ENCODE measurements around the gene GCDH.
A peak's percentile ranks its signal among the peaks of the same experiment; 100 is the strongest.
"Not testable (repeated sequence)": the region's sequence is repeated elsewhere in the genome, so short reads cannot be mapped to it uniquely, and the experiment has no call there.

The GCDH gene

DNA sequence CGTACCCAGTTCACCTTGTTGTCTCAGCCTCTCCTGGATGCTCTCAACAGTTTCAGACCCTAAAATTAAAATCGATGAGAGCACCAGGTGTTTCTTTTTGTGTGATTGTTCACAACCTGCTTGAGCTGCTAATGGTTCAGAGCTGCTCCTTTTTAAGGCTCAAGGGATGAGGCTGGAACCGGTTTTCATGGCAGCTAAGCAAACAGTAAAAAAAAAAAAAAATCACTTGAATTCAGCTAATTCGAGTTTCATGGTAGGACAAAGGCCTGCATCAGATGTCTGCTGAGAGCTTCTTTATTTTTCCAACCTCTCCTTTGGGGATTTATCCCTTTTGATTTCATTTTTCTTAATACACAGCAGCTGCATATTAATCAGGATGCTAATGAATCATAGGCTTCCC lies 21.6 kb downstream of the GCDH start:
- DNase-seq: peak; percentile 97

DNA sequence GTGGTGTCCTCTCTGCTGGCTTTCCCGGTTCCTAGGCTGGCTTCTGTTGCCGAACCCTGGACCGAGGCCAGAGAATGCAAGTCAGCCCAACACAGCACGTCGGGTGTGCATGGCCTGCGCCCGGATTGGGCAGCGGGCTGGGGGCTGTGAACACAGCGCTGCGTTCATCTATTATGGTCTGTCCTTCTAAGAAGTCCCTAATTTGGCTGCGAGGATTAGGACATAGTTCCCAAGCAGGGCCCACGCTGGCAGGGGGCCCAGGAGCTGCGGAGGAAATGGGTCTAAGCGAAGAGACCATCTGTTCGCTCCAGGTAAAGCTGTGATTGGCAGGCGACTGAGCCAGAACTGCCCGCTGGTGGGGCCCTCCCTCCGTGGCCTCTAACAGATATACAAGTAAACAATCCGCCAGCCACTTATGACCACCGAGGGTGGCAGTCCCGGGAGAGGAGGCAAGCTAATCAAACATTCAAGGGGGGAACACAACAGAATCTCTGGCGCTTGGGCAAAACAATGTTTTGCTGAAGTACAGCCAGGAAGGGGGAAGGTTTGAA lies 22.1 kb downstream of the GCDH start:
- DNase-seq: peak; percentile 99

DNA sequence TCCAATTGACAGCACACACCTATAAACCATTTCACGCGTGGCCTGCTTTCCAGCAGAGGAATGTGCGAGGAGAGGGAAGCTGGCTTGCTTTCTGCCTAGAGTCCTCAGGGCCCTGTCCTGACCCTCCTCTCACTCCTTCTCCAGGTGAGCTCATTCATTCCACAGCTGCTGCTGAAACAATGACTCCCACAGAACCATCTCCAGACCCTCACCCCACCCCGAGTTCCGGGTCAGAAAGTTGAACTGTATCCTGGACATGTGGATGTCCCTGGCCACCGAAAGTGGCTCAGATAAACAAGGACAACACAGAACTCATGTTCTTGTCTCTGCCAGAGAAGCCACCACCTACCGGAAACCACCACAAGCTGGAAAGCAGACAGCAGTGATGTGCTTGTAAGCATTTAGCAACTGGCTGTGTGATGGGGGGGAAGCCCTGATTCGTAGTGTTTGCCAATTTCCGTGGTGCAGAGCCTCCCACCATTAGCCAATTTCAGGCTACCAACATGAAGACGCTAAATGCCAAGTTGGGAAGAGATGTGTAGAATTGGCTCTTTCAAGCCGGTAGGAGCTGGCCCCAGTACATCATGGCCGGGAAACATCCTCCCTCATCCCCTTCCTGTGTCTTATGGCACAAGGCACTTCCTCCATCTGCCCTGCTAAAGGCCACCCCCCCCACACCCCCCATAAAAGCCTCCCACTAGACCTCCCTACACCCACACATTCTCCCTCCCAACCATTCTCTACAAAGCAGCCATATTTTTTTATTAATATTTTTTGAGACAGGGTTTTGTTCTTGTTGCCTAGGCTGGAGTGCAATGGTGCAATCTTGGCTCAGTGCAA lies 23.1 kb downstream of the GCDH start:
- DNase-seq: no peak

DNA sequence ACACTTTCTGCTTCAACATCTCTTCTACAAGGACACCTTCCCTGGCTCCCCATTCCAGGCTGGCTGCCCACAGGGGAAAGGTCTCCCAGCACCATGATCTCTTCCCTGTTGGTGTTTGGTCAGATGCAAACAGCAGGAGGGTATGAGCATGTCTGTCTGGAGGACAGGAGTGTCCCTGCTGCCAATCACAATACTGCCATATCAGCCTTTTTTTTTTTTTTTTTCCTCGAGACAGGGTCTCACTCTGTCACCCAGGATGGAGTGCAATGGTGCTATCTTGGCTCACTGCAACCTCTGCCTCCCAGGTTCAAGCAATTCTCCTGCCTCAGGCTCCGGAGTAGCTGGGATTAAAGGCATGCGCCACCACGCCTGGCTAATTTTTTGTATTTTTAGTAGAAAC lies 24.9 kb downstream of the GCDH start:
- not testable (repeated sequence) for DNase-seq

DNA sequence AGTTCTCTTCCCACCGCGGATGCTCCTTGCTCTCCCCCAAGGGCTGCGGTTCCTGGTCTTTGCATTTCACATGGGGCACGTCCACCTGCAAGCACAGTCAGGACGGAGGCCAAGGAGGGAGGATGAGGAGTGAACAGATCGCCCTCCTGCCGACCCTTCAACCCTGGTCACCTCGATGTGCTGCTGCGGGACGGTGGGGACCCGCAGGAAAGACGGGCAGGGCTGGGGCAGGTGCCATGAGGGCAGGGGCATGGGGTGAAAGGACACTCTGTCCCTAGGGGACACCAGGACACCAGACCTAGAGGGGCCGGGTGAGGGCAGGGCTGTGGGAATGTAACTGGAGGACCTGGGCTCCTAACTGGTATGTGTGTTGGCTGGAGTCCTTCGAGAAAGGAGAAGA lies 27.3 kb downstream of the GCDH start:
- no peak for DNase-seq

DNA sequence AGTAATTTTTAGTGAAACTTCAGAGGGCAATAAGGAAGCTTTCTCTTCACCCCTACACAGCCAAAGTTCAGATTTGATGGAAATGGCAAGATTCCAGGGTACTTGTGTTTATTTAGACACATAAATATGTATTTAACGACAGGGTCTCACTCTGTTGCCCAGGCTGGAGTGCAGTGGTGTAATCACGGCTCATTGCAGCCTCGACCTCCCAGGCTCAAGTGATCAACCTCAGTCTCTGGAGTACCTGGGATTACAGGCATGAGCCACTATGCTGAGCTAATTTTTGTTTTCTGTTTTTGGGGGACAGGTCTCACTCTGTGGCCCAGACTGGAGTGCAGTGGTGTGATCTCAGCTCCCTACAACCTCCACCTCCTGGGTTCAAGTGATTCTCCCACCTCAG lies 30.1 kb downstream of the GCDH start:
- no peak for DNase-seq

DNA sequence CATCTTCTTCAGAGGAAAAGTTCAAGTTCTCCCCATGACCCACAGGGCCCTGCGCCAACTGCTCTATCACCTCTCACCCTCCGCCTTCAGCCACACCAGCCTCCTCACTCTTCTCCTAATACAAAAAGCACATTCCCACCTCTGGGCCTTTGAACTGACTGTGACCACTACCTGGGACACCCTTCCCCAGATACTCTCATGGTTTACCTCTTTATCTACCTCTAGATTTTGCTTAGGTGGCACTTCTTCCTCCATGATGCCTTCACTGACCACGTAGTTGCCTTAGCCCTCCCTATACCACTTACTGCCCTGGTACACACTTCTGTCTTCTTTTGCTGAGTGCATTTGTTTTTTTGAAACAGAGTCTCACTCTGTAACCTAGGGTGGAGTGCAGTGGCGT lies 32.0 kb downstream of the GCDH start:
- no peak for DNase-seq

DNA sequence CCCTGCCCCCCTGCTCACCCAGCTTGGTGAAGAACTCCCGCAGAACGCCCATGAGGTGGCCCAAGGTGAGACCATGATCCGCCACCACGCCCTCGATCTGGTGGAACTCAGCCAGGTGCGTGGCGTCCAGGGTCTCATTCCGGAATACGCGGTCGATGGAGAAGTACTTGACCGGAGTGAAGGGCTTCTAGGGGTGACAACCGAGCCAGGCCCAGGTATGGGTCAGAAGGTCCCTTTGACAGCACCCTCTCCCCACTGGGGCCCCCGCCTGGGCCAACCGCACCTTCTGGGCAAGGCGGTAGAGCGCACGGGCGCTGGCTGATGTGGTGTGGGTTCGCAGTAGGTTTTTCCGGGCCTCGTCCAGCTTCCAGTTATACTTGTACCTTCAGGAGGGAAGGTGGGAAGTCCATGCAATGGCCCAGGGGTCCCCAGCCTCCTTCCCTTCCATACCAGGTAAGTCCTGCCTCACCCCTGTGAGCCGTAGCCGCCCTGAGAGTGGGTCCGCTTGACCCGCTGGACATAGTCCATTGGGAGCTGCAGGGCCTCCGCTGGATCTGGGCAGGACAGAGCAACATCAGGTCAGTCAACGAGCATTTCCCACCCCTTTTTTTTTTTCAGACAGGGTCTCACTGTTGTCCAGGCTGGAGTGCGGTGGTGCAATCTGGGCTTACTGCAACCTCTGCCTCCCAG lies 33.8 kb downstream of the GCDH start:
- no peak for DNase-seq

DNA sequence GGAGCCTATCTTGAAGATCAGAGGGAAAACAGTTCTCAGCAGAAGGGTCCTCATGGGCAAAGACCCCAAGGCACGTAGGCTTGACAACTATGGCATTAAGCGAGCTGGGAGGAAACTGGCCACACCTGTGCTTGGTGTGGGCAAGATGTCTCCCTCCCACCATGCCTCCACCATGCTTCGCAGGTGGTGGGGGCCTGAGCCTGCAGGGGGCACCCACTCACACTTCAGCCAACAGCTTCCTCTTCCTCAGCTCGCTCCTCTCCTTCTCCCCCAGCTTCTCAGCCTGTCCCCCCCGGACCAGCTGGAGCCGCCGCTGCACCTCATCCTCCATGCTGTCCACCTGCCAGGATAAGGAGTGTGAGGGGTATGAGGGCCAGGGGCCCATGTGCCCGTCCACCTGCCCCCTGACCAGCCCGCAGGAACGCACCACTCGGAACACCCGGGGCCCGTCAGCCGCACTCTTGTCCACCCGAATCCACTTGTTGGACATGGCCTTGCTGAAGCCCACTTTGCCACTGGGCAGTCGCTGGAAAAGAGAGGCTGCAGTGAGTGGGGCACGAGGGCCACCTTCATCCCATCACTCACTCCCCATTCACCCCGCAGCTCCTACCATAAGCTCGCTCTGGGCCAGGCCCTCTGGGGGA lies 39.2 kb downstream of the GCDH start:
- DNase-seq: no peak

DNA sequence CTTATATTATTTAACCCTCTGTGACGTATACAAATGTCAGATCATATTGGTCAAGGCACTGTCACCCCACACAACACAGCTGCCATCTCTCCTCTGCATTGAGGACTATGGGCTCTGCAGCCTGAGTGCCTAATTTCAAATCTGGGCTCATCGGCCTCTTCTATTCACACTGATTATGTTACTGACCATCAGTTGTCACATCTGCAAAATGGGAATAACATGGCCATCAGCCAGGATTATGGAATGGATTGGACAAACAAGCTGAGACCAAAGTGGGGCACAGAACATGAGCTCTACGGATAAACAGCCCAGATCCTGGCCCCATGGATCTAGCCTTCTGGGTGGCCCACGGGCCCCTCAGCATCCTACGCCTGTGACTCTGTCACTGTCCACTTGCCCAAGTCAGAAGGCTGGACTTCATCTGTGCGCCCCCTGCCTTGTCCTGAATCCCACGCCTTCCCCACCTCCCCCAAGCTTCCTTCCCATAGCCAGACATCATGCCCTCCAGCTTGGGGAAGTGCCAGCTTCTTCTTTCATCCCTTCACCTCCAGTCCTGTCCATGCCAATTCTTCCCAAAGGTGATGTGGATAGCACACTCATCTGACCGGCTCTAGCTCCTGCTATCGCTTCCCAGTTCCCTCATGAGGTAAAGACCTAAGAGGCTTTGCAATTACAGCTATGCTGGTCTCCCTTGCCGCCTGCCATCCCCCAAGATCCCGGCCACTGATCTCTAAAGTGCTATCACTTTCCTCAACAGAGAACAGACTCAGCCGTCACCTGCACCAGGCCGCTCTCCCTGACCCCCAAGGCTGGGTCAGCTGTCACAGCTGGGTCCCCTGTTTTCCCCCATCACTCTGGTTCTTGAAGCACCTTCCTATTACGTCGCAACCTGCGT lies 41.7 kb downstream of the GCDH start:
- DNase-seq: no peak

DNA sequence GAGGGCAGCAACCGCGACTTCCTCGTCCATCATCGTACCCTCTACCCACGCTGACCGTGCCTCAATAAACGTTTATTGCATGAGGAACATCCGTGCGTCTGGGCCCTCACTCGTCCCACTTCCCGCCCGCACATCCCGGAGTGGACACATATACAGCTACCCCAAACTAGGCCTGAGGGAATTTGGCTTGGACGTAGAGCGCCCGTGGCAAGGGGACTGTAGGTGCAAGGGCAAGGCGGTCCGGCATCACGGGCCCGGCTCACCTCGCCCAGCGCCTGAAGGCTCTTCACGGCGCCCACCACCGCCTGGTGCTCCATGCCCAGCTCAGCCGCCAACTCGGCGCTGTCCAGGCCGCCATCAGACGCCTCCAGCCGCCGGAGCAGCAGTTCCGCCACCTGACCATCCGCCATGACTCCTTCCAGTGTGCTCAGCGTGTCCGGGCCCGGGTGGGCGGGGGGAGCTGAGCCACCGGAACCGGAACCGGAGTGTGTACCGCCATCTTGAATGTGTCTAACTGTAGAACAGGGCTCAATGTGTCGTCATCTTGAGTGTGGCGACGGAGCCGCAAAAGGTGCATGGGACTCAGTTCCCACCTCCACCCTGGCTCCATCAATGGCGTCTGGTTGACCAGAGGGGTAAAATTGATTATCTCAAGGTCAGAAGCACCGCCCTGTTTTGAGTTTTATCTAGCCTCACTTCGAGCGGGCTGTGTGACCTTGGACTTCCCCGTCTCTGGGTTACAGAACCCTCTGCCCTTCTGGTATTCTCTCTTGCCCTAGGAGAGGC lies 42.5 kb downstream of the GCDH start, which contains the start of gene FARSA:
Gene FARSA (minus strand): TSS at position 425 of the 786 bp plus-strand sequence. CDS start 15 bp downstream, at position 410.
- DNase-seq: peak; percentile 87

DNA sequence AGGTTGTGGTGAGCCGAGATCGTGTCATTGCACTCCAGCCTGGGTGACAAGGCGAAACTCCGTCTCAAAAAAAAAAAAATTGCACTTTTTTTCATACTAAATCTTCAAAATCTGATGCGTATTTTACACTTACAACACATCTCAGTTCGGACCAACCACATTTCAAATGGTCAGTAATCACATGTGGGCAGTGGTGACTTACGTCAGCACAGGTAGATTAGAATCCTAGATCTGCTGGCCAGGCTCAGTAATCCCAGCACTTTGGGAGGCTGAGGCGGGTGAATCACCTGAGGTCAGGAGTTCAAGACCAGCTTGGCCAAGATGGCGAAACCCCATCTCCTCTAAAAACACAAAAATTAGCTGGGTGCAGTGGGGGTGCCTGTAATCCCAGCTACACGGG lies 44.1 kb downstream of the GCDH start:
- DNase-seq: no peak

DNA sequence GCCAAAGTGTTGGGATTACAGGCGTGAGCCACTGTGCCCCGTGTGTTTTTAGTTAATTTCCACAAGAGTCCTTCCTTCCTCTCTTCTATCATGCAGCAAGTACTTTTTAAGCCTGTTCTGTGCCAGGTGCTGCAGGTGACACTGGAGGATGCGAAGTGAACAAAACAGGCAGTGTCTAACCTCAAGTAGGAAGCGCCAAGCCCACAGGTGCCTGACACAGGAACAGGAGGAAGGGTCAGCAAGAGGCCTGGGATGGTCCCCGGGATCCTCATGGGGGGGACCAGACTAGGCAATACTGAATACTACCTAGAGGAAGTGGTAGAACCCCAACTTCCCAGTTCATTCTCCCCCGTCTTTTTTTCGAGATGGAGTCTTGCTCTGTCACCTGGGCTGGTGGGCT lies 45.6 kb downstream of the GCDH start:
- no peak for DNase-seq

DNA sequence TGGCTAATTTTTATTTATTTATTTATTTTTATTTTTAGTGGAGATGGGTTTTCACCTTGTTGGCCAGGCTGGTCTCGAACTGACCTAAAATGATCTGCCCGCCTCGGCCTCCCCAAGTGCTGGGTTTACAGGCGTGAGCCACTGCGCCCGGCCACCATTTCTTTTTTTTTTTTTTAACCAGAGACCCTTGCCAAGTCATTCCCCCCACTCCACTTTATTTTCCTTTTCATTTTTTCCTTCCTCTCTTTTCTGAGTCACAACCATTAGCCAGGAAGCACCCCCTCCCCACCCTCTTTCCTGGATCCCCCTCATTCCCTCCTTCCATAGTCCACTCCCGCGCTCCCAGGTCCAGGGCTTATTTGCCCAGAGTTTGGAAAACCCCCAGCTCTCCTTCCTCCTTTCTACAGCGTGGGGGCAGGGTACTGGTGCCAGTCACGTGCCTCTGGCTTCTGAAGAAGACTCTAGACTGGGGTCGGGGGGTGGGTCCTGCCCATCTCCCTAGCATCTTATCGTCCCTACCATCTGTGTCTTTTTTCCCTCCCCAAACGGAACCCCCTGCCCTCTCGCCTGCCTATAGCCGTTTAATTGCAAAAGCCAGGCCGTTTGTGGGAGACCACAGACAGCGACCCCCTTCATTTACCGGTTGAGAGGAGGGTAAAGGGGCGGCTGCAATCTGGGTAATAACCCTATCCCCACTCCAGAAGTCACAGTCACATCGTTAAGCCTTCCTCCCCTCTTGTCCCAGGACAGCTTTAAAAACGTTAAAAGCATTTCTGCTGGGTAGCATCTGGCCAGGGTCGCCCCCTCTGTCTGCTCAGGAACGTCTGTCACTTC lies 46.4 kb downstream of the GCDH start:
- no peak for DNase-seq

DNA sequence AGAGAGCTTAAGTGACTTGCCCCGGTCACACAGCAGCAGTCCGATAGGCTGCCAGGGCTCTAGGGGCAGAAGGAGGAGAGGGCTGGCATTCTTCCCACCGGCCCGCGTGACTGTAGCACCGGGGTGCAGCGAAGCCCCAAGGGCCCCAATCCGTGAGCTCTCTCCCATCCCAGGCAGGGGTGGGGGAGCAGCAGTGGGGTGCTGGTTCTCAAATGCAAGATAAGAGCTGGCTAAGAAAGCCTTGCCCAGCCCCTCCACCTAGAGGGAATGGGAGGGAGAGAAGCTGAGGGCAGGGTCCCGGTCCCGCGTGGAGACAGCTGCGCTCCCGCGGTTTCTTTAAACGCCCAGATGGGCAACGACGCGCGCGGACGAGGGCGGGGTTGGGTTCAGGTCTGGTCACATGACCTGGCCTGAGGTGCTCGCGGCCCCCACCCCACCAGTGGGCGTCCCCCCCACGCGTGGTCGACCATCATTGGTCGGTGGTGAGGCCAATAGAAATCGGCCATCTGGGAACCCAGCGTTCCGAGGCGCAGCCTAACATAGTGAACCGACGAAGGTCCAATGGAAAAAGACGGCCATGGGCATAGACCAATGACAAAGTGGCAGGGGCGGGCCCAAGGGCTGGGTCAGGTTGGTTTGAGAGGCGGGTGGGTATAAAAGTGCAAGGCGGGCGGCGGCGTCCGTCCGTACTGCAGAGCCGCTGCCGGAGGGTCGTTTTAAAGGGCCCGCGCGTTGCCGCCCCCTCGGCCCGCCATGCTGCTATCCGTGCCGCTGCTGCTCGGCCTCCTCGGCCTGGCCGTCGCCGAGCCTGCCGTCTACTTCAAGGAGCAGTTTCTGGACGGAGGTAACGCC lies 47.2 kb downstream of the GCDH start, which contains the start of gene CALR:
Gene CALR (plus strand): TSS at position 683 of the 852 bp plus-strand sequence. CDS start 71 bp downstream, at position 754.
- peak; percentile 99 for DNase-seq

DNA sequence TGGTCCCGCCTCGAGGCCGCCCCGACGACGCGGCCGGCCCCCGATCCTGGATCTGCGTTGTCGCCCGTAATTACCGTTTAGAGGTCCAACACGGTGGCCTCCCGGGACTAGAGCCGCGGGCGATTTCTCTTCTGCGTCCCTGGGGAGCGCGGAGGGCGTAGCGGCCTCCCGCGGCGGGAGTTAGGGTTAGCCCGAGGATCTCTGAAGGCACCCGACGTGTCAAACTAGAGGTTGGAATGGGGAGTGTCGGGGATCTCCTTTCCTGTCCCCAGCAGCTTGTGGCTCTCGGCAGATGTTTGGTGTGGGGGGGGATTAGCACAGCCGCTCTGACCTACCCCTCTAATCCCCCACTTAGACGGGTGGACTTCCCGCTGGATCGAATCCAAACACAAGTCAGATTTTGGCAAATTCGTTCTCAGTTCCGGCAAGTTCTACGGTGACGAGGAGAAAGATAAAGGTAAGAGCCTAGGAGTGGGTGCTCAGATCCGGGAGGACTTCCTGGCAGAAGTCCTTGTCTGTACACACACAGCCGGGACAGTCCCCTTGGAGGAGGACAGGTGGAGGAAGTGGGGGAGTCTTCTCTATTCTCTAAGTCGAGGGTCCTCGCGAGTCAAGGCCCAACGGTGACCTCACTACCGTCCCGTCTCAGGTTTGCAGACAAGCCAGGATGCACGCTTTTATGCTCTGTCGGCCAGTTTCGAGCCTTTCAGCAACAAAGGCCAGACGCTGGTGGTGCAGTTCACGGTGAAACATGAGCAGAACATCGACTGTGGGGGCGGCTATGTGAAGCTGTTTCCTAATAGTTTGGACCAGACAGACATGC lies 48.0 kb downstream of the GCDH start:
- no peak for DNase-seq

DNA sequence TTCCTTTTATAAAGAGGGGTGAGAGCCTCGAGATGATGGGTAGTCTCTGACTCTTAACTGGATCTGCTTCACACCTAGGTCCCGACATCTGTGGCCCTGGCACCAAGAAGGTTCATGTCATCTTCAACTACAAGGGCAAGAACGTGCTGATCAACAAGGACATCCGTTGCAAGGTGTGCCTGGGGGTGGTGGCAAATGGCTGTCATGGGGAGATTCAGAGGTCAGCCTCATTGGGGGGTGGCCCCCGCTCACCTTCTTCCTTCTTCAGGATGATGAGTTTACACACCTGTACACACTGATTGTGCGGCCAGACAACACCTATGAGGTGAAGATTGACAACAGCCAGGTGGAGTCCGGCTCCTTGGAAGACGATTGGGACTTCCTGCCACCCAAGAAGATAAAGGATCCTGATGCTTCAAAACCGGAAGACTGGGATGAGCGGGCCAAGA lies 49.0 kb downstream of the GCDH start:
- no peak for DNase-seq

DNA sequence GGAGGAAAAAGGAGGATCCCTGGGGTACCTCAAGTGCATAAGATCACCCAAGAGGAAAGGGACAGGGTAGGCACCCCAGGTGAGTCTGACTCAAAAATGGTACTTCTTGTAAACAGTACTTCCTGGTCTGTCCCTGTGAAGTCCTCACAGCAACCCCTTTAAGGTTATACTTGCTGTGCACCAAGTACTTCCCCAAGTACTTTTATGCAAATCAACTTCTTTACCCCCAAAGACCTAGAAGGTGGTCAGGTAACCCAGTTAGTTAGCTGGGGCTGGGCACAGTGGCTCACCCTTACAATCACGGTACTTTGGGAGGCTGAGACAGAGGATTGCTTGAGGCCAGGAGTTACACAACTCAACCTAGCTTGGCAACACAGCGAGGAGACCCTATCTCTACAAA lies 49.9 kb downstream of the GCDH start:
- no peak for DNase-seq
